ENCODE measurements around the gene ENTPD7.
"Not testable (repeated sequence)": the region's sequence is repeated elsewhere in the genome, so short reads cannot be mapped to it uniquely, and the experiment has no call there.

Gene ENTPD7

GRCh38 chr10:99693933-99694583, 34.7 kb downstream of the ENTPD7 start:
- no peak for DNase-seq

DNA sequence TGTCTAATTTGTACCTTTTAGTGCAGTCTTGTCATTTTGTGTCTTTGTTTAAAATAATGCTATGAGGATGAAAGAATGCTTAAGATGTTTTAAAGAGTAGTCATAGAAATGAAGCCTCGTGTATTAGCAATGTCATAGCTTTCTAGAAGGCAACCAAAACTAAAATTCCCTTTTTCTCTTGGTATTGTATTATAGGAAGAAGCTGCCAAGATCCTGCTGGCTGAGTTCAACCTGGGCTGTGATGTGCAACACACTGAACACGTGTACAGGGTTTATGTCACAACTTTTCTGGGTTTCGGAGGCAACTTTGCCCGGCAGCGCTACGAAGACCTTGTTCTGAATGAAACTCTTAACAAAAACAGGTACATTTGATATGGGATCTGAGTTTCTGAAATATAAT, 36.5 kb downstream of the ENTPD7 start:
- no peak for DNase-seq

GRCh38 chr10:99698504-99699080, 39.3 kb downstream of the ENTPD7 start:
- DNase-seq = no peak

- no peak for DNase-seq
These were observed 41.3 kb downstream of the ENTPD7 start for GRCh38 chr10:99700649-99701048.

GRCh38 chr10:99708428-99709012, 49.2 kb downstream of the ENTPD7 start:
- DNase-seq = no peak

GRCh38 chr10:99709480-99710229, 50.3 kb downstream of the ENTPD7 start:
- no peak for DNase-seq

DNA sequence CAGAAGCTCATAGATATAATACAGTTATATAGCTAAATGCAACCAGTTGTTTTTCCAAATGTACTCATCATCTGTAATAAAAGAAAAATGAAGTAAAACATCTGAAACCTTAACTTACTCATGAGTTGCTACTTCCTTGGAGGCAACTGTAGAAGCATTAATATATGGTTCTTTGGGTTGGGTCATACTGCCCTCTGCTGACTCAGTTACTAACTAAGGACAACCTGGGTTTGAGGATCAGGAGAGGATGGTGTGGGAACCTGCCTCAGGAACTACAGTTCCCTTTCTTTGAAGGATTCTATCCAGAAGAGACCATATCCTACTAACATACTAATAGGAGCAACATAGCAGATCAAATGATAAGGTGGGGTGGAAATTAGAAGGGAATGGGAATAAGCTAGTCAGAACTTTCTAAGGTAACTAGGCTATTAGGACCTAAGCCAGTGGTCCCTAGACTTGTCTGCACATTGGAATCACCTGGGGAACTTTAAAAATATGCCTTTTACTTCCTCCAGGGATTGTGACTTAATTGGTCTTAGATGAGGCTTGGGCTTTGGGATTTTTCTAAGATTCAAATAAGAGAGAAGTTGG, 51.9 kb downstream of the ENTPD7 start:
- no peak for DNase-seq

DNA sequence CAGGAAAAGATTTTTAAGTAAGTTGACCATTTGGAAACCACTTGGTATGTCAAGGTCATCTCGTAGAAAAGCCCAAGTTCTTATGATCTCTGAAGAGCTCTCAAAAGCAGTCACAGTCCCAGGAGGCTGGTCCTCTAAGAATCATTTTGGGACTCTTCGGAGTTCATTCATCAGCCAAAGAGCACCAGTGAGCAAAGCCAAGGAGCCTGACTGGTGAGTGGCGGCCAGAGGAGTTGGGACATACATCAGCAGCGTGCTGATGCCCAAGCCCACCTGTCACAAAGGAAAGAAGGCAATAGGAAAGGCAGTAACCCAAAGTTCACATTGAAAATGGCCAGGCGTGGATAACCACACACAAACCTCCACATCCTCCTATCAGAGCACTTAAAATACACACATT, 55.1 kb downstream of the ENTPD7 start:
- no peak for DNase-seq

- no peak for DNase-seq
These were observed 61.1 kb downstream of the ENTPD7 start for GRCh38 chr10:99720387-99720786.

DNA sequence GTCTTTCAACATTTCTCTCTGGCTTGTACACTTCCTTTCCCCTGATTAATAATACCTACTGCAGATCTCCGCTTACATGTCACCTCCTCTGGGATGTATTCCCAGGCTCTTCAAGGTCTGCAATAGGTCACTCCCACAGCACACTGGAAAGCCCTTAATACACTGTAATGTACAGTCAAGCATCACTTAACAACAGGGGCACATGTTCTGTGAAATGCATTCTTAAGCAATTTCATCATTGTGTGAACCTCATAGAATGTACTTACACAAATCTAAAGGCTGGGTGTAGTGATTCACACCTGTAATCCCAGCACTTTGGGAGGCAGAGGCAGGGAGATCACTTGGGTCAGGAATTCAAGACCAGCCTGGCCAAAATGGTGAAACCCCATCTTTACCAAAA, 70.7 kb downstream of the ENTPD7 start:
- DNase-seq = no peak

GRCh38 chr10:99731306-99732032, 72.2 kb downstream of the ENTPD7 start:
- no peak for DNase-seq

DNA sequence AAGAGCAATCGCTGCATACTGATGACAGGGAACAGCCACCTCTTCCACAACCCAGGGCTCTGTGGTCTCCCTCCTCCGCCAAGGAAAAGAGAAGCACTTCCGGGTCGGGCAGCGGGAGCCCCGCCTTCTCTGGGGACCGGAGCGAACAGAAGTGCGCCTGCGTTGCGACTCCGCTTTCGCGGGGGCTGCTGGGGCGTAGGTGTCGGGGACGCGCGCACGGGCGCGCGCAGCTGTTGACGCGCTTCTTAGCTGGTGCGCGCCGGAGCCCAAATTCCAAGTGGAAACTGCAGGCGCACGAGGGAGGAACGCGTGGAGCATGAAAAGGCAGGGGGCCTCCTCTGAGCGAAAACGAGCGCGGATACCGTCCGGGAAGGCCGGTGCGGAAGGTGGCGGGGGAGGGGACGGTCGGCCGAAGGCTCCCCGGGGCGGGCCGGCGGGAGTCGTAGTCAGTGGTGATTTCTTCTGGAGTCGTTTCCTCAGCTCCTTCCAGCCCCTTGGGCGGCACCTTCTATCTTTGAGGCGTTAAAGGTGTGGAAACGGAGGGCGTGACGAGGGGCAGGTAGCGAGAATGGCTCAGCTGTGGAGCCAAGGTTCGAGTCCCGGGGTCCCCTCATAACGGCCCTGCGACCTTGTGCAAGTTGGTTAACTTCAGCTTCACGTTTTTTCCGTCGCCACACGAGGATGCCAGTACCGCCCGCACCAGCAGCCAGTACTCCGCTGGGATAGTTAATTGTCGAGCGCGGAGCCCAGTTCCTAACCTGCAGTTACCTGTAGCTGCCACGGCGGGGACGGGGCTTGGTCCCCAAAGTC, 72.9 kb downstream of the ENTPD7 start, which contains the start of the genes COX15 and CUTC:
TSS of gene COX15 (minus strand) at position 95 of the 810 bp plus-strand sequence. CDS start at position 17, 78 bp downstream.
TSS of gene CUTC (plus strand) at position 202 of the 810 bp plus-strand sequence. CDS start at position 317, 115 bp downstream.
- DNase-seq = peak; percentile 99

- peak; percentile 2 for DNase-seq
These were observed 74.1 kb downstream of the ENTPD7 start for GRCh38 chr10:99733366-99733765.

GRCh38 chr10:99734111-99734510, 74.8 kb downstream of the ENTPD7 start:
- DNase-seq = not testable (repeated sequence)

- DNase-seq = no peak
These were observed 81.0 kb downstream of the ENTPD7 start for GRCh38 chr10:99740260-99740659.

DNA sequence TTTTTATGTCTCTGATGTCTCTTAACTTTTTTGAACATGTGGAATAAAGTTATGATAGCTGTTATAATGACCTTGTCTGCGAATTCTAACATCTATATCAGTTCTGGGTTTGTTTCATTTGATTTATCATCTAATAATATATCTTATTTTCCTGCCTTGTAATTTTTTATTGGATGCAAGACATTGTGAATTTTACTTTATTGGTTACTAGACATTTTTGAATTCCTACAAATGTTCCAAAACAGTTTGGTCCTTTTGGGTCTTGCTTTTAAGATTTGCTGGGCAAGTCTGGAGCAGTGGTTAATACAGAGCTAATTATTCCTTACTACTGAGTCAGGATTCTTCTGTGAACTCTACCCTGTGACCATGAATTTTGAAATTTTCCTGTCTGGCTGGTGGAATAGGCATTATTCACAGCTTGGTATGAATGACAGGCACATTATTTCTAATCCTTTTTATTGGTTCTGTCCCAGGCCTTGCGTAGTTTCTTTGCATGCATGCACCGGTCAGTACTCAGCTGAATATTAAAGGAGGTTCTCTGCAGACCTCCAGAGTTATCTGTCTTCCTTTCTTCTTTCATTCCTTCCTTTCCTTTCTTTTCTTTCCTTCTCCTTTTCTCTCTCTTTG, 81.7 kb downstream of the ENTPD7 start:
- DNase-seq = no peak

- DNase-seq = no peak
These were observed 82.9 kb downstream of the ENTPD7 start for GRCh38 chr10:99742254-99742653.

DNA sequence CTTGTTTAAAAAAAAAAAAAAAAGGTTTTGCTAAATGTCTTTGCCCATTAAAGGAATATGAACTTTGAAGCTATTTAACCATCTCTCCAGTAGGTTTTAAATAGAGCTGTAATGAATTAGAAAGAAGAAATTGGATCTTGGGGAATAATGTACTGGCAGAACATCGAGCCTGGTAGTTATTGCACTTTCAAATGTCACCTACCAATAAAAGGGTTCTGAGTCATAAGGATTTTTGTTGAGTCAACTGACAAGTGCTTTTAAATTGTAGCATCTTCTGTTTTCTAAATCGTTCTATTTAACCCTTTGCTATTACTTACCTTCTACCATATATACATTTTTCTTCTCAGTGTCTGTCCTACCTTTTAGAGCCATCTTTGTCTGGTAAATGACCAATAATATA, 83.4 kb downstream of the ENTPD7 start:
- no peak for DNase-seq

- DNase-seq = no peak
These were observed 84.5 kb downstream of the ENTPD7 start for GRCh38 chr10:99743841-99744240.

- not testable (repeated sequence) for DNase-seq
These were observed 86.9 kb downstream of the ENTPD7 start for GRCh38 chr10:99746166-99746565.

Measured in retina (tissue), 1 donor.